HepG2 (cell line): ENCODE data around the gene FBXO2. TPM values are rescaled to one million over a fixed set of nuclear protein-coding genes. Genes with fewer than 3 reads are reported as not detected.
A peak's percentile ranks its signal among the peaks of the same experiment; 100 is the strongest.

ENCODE experiments used
- ATAD3A ChIP-seq: sonication (generic); formaldehyde crosslinking; IDR thresholded peaks from 2 replicates; pipeline ENCODE4 v1.4.0; 2020; ENCODE audit warnings: missing genetic modification reagents
- CBFB ChIP-seq: sonication (generic); formaldehyde crosslinking; IDR thresholded peaks from 2 replicates; pipeline ENCODE4 v1.4.0; 2020; ENCODE audit warnings: missing genetic modification reagents
- HOXA3 ChIP-seq: sonication (generic); formaldehyde crosslinking; IDR thresholded peaks from 2 replicates; pipeline ENCODE4 v1.5.0; 2020; ENCODE audit warnings: missing genetic modification reagents
- MED1 ChIP-seq: sonication (generic); formaldehyde crosslinking; IDR thresholded peaks from 2 replicates; pipeline ENCODE4 v1.4.0; 2020; ENCODE audit warnings: missing genetic modification reagents
- NPAS2 ChIP-seq: sonication (generic); formaldehyde crosslinking; IDR thresholded peaks from 2 replicates; pipeline ENCODE4 v1.8.0; 2022; ENCODE audit warnings: mild to moderate bottlenecking, missing genetic modification reagents, borderline replicate concordance
- SAFB2 ChIP-seq: sonication (generic); formaldehyde crosslinking; IDR thresholded peaks from 2 replicates; pipeline ENCODE4 v1.5.1; 2020; ENCODE audit warnings: missing genetic modification reagents, low read depth, mild to moderate bottlenecking, borderline replicate concordance
- SMAD1 ChIP-seq: sonication (generic); formaldehyde crosslinking; IDR thresholded peaks from 2 replicates; pipeline ENCODE4 v1.4.0; 2020; ENCODE audit warnings: missing genetic modification reagents, low read depth, mild to moderate bottlenecking, borderline replicate concordance
- ZFX ChIP-seq: sonication (generic); formaldehyde crosslinking; IDR thresholded peaks from 2 replicates; pipeline ENCODE4 v1.4.0; 2020; ENCODE audit warnings: mild to moderate bottlenecking, low read depth, missing genetic modification reagents, moderate library complexity
- ZNF34 ChIP-seq: sonication (generic); formaldehyde crosslinking; IDR thresholded peaks from 2 replicates; pipeline ENCODE4 v1.4.0; 2020; ENCODE audit warnings: mild to moderate bottlenecking, missing genetic modification reagents, borderline replicate concordance
- ZNF354B ChIP-seq: sonication (generic); formaldehyde crosslinking; IDR thresholded peaks from 2 replicates; pipeline ENCODE4 v1.8.0; 2022; ENCODE audit warnings: mild to moderate bottlenecking, missing genetic modification reagents
- ZNF550 ChIP-seq: sonication (generic); formaldehyde crosslinking; IDR thresholded peaks from 2 replicates; pipeline ENCODE4 v1.4.0; 2020; ENCODE audit warnings: mild to moderate bottlenecking, missing genetic modification reagents, borderline replicate concordance
- ZNF652 ChIP-seq: IDR thresholded peaks from 2 replicates; pipeline ENCODE4 v1.6.1; 2016; ENCODE audit warnings: low read depth, borderline replicate concordance
- ZNF788 ChIP-seq: sonication (generic); formaldehyde crosslinking; IDR thresholded peaks from 2 replicates; pipeline ENCODE4 v1.5.0; 2020; ENCODE audit warnings: mild to moderate bottlenecking, missing genetic modification reagents, borderline replicate concordance
- polyA plus RNA-seq, 8 experiments: library from polyadenylated mRNA; depleted of rRNA in 3 of 8; stranded (reverse) in 7 of 8; unstranded in 1 of 8; fragments of >200 nt; fragmentation: Illumina TruSeq in 4 of 8; extraction: Trizol in 4 of 8; gene quantifications; 2 replicates each; pipeline versions ENCODE4 v1.2.1 to v1.2.3, GENCODE V29; 2011 to 2016; ENCODE audit warnings: low read depth in 4 of 8, missing spikeins in 1 of 8, mixed read lengths in 1 of 8; ENCODE audit not compliant: insufficient read depth in 1 of 8
- total RNA-seq, 5 experiments: library from RNA; depleted of rRNA; stranded (reverse); fragments of >200 nt; fragmentation: Illumina TruSeq; extraction: Trizol; gene quantifications; 2 replicates each; pipeline ENCODE4 v1.2.3, GENCODE V29; 2016; ENCODE audit warnings: low read depth in 1 of 5
- TF ChIP-seq, protein P1 (sequence below): IDR thresholded peaks from 2 replicates; pipeline ENCODE4 v1.6.1; 2016
- TF ChIP-seq, protein P2 (sequence below): sonication (generic); formaldehyde crosslinking; IDR thresholded peaks from 2 replicates; pipeline ENCODE4 v1.4.0; 2020; ENCODE audit warnings: mild to moderate bottlenecking, missing genetic modification reagents
- TF ChIP-seq, protein P3 (sequence below): sonication (generic); formaldehyde crosslinking; IDR thresholded peaks from 2 replicates; pipeline ENCODE4 v1.4.0; 2020; ENCODE audit warnings: missing genetic modification reagents, borderline replicate concordance
- TF ChIP-seq, protein P4 (sequence below): sonication (generic); formaldehyde crosslinking; IDR thresholded peaks from 2 replicates; pipeline ENCODE4 v1.5.0; 2020; ENCODE audit warnings: missing genetic modification reagents, mild to moderate bottlenecking, borderline replicate concordance

FBXO2 gene
- total and polyA plus RNA-seq, 2 of the 13 experiments (the other 11 are each of a cell fraction or from before 2014, with no cell fraction given): 79.3 to 112 TPM

DNA sequence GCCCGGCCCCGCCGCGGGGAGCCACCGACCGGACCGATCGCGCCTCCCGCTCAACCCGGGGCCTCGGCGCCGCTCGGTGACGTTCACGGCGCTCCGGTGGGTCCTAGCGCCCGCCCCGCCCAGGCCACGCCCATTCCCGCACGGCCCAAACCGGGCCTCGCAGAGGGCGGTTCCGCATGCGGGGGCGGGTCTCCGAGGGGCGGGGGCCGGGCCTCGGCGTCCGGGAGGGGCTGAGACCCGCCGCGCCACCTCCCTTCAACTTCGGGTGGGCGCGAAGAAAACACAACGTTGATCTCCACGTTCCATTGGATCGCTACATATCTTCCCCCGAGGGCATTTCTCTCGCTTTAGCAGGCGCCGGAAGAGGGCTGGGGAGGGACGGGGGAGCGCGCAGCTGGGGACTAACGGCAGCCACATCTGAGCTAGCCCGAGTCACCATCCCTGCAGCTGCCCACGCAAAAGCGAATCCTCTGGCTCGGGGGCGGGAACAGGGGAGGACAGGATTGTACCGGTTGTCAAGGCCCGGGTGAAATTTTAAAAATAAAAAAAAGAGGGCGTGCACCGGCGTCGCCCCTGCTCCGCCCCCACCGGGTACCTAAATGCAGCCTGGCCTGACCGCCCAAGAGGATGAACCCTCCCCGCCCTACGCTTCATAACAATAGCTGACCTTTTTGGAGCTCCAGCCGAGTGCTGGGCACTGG, 27.0 kb upstream of the FBXO2 start, which contains the start of gene MAD2L2 (continued):
- TF ChIP-seq ZFX (CRISPR knock-in tag) (peak; percentile 84), NPAS2 (CRISPR knock-in tag) (no peak), ZNF788 (CRISPR knock-in tag) (no peak; the same call in 1 of the 2 replicates), SMAD1 (no peak), MED1 (CRISPR knock-in tag) (no peak), CBFB (CRISPR knock-in tag) (0 out of 2 replicates have a peak, but pooled peaks have one; percentile 63), ATAD3A (no peak), ZNF652 (CRISPR knock-in tag) (no peak), ZNF550 (no peak), SAFB2 (CRISPR knock-in tag) (no peak), ZNF34 (0 out of 2 replicates have a peak, but pooled peaks have one; percentile 54), HOXA3 (CRISPR knock-in tag) (peak; percentile 80; the same call in 1 of the 2 replicates), ZNF354B (no peak)
- TF ChIP-seq, protein P1, sequence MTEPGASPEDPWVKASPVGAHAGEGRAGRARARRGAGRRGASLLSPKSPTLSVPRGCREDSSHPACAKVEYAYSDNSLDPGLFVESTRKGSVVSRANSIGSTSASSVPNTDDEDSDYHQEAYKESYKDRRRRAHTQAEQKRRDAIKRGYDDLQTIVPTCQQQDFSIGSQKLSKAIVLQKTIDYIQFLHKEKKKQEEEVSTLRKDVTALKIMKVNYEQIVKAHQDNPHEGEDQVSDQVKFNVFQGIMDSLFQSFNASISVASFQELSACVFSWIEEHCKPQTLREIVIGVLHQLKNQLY (CRISPR knock-in tag): no peak
- TF ChIP-seq, protein P2, sequence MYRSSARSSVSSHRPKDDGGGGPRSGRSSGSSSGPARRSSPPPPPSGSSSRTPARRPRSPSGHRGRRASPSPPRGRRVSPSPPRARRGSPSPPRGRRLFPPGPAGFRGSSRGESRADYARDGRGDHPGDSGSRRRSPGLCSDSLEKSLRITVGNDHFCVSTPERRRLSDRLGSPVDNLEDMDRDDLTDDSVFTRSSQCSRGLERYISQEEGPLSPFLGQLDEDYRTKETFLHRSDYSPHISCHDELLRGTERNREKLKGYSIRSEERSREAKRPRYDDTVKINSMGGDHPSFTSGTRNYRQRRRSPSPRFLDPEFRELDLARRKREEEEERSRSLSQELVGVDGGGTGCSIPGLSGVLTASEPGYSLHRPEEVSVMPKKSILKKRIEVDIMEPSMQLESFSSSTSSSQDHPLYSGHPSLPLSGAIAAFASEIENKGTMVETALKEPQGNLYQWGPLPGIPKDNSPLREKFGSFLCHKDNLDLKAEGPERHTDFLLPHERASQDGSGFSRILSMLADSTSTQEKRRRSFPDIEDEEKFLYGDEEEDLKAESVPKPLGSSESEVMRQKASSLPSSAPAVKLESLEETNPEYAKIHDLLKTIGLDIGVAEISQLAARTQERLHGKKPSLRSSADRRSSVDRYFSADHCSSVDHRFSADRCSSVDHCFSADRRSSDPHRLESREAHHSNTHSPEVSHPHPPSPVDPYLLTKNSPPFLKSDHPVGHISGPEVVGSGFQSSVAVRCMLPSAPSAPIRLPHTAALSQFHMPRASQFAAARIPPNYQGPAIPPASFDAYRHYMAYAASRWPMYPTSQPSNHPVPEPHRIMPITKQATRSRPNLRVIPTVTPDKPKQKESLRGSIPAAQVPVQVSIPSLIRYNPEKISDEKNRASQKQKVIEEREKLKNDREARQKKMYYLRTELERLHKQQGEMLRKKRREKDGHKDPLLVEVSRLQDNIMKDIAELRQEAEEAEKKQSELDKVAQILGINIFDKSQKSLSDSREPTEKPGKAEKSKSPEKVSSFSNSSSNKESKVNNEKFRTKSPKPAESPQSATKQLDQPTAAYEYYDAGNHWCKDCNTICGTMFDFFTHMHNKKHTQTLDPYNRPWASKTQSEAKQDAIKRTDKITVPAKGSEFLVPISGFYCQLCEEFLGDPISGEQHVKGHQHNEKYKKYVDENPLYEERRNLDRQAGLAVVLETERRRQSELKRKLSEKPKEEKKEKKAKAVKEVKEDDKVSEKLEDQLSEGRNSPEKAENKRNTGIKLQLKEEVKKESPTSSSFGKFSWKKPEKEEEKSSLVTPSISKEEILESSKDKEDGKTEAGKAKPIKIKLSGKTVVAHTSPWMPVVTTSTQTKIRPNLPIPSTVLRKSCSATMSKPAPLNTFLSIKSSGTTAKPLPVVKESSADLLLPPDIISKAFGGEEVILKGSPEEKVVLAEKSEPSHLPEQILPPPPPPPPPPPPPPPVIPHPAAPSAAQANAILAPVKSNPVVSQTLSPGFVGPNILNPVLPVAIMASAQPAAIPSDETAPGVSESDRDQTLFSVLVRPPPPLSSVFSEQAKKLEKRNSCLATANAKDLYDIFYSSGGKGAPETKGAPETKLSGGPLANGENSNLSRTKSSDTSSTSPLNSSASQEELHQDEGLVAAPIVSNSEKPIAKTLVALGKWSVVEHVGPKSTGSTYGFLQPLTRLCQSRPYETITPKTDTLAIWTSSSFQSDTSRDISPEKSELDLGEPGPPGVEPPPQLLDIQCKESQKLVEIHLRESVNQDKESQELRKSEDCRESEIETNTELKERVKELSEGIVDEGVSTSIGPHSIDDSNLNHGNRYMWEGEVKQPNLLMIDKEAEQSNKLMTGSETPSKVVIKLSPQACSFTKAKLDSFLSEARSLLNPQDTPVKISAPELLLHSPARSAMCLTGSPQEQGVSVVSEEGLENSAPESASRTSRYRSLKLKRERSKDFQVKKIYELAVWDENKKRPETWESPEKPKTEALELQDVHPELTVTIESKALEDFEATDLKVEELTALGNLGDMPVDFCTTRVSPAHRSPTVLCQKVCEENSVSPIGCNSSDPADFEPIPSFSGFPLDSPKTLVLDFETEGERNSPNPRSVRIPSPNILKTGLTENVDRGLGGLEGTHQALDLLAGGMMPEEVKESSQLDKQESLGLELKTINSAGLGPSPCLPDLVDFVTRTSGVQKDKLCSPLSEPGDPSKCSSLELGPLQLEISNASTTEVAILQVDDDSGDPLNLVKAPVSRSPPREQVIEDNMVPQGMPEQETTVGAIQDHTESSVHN (CRISPR knock-in tag): no peak
- TF ChIP-seq, protein P3, sequence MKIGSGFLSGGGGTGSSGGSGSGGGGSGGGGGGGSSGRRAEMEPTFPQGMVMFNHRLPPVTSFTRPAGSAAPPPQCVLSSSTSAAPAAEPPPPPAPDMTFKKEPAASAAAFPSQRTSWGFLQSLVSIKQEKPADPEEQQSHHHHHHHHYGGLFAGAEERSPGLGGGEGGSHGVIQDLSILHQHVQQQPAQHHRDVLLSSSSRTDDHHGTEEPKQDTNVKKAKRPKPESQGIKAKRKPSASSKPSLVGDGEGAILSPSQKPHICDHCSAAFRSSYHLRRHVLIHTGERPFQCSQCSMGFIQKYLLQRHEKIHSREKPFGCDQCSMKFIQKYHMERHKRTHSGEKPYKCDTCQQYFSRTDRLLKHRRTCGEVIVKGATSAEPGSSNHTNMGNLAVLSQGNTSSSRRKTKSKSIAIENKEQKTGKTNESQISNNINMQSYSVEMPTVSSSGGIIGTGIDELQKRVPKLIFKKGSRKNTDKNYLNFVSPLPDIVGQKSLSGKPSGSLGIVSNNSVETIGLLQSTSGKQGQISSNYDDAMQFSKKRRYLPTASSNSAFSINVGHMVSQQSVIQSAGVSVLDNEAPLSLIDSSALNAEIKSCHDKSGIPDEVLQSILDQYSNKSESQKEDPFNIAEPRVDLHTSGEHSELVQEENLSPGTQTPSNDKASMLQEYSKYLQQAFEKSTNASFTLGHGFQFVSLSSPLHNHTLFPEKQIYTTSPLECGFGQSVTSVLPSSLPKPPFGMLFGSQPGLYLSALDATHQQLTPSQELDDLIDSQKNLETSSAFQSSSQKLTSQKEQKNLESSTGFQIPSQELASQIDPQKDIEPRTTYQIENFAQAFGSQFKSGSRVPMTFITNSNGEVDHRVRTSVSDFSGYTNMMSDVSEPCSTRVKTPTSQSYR (CRISPR knock-in tag): peak; percentile 36; the same call in 1 of the 2 replicates
- TF ChIP-seq, protein P4, sequence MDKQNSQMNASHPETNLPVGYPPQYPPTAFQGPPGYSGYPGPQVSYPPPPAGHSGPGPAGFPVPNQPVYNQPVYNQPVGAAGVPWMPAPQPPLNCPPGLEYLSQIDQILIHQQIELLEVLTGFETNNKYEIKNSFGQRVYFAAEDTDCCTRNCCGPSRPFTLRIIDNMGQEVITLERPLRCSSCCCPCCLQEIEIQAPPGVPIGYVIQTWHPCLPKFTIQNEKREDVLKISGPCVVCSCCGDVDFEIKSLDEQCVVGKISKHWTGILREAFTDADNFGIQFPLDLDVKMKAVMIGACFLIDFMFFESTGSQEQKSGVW (CRISPR knock-in tag): no peak
